Measurements from ENCODE around the gene CRB1. TPM values are rescaled to one million over a fixed set of nuclear protein-coding genes. Genes with fewer than 3 reads are reported as not detected.

The CRB1 gene
- total RNA-seq, 1 experiment from 2014 or later, result not detected

DNA sequence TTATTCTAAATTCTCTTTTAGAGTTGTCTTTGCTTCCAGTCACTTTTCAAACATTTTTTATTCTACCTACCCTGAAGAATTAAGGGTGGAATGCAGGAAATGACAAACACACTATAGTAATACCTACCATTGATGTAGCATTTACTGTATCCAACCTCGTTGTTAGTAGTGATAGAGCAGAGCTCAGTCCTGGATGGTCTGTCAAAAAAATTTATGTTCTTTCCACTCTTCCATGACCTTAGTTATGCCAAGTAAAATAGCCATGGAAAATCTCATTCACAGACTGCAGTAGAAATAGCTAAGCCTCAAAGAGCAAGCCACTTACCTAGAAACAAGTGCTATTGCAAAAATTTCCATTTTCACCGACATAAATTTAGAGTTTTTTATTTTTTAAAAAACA, 74.6 kb downstream of the CRB1 start:
- Histone ChIP-seq H3K4me3 (ENCODE audit: low read depth in 2 of 2, low read length in 2 of 2) (no peak overlapping the region), H3K9me3 (ENCODE audit: control insufficient read depth, insufficient read depth, low read depth, low read length) (no peaks in the 10 kb centered on the region), H3K36me3 (ENCODE audit: control insufficient read depth, insufficient read depth, low read length) (no peaks in the 10 kb centered on the region), H3K27ac (ENCODE audit: low read length) (no peak overlapping the region), H3K4me1 (ENCODE audit: control insufficient read depth, insufficient read depth, low read length) (no peaks in the 10 kb centered on the region), H3K27me3 (ENCODE audit: control insufficient read depth, insufficient read depth, low read length) (no peaks in the 10 kb centered on the region)
- no peak for TF ChIP-seq SIN3A (IDR thresholded peaks at IDR 0.05; ENCODE audit: borderline replicate concordance, insufficient read depth, low read depth, low read length)
- TF ChIP-seq, protein P1, sequence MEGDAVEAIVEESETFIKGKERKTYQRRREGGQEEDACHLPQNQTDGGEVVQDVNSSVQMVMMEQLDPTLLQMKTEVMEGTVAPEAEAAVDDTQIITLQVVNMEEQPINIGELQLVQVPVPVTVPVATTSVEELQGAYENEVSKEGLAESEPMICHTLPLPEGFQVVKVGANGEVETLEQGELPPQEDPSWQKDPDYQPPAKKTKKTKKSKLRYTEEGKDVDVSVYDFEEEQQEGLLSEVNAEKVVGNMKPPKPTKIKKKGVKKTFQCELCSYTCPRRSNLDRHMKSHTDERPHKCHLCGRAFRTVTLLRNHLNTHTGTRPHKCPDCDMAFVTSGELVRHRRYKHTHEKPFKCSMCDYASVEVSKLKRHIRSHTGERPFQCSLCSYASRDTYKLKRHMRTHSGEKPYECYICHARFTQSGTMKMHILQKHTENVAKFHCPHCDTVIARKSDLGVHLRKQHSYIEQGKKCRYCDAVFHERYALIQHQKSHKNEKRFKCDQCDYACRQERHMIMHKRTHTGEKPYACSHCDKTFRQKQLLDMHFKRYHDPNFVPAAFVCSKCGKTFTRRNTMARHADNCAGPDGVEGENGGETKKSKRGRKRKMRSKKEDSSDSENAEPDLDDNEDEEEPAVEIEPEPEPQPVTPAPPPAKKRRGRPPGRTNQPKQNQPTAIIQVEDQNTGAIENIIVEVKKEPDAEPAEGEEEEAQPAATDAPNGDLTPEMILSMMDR (IDR thresholded peaks at IDR 0.05), result no peak
- TF ChIP-seq, protein P2, sequence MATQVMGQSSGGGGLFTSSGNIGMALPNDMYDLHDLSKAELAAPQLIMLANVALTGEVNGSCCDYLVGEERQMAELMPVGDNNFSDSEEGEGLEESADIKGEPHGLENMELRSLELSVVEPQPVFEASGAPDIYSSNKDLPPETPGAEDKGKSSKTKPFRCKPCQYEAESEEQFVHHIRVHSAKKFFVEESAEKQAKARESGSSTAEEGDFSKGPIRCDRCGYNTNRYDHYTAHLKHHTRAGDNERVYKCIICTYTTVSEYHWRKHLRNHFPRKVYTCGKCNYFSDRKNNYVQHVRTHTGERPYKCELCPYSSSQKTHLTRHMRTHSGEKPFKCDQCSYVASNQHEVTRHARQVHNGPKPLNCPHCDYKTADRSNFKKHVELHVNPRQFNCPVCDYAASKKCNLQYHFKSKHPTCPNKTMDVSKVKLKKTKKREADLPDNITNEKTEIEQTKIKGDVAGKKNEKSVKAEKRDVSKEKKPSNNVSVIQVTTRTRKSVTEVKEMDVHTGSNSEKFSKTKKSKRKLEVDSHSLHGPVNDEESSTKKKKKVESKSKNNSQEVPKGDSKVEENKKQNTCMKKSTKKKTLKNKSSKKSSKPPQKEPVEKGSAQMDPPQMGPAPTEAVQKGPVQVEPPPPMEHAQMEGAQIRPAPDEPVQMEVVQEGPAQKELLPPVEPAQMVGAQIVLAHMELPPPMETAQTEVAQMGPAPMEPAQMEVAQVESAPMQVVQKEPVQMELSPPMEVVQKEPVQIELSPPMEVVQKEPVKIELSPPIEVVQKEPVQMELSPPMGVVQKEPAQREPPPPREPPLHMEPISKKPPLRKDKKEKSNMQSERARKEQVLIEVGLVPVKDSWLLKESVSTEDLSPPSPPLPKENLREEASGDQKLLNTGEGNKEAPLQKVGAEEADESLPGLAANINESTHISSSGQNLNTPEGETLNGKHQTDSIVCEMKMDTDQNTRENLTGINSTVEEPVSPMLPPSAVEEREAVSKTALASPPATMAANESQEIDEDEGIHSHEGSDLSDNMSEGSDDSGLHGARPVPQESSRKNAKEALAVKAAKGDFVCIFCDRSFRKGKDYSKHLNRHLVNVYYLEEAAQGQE (IDR thresholded peaks at IDR 0.05; ENCODE audit: insufficient read depth in 1 of 2, low read depth in 2 of 2, low read length in 1 of 2), result no peak
- no peak for TF ChIP-seq TCF7L2 (IDR thresholded peaks at IDR 0.05; ENCODE audit: low read depth, low read length)
- TF ChIP-seq POLR2AphosphoS5 (IDR thresholded peaks at IDR 0.05; ENCODE audit: low read depth, low read length), result no peak
- no TSS peak for BruUV-seq (replicated peaks)
- DNase-seq (ENCODE audit: low read depth, low spot score) (no peak), ATAC-seq (no peak)
- CTCF ChIA-PET, result no interaction called here
- intact Hi-C loops (cut with micrococcal nuclease; ENCODE audit: unreplicated experiment), result no loop called here
- POLR2A ChIA-PET, result no interaction called here
- in situ Hi-C loops (cut with HindIII; ENCODE audit: low pct_unique_long_range_greater_than_20kb, low sequenced_read_pairs), result no loop called here

DNA sequence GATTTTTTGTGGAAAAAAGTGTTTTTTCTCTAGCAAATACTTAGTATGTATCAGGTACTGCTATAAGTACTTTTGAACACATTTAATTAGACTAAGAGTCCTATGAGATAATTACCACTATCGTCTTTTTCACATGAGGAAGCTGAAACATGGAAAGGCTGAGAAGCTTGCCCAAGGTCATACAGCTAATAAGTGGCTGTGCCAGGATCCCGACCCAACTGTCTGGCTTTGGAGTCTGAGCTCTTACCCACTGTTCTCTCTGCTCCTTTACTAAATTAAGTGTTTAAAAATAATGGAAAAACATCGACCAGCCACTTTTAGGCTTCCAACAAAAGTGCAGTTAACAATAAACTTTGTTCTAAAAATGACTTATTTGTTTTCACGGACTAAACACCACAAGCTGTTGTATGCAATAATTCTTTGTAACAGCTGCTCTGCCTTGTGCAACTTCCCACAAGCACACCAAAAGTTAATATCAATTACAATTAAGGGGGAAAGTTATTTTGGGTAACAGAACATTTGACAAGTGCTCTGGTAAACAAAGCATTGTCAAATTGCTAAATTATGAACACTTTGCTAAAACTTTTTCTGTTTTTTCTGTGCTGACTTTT, 75.7 kb downstream of the CRB1 start:
- H3K4me1 ChIP-seq (ENCODE audit: control insufficient read depth, insufficient read depth, low read length), result no peaks in the 10 kb centered on the region
- no TSS peak for BruUV-seq (replicated peaks)
- no peaks in the 10 kb centered on the region for H3K9me3 ChIP-seq (ENCODE audit: control insufficient read depth, insufficient read depth, low read depth, low read length)
- H3K4me3 ChIP-seq (ENCODE audit: low read depth in 2 of 2, low read length in 2 of 2), result no peak overlapping the region
- CTCF ChIA-PET, result interaction anchor here (0.6 kb wide), 1 partner anchor 46 kb away, joined by 3 read pairs; no protein-coding TSS in a partner anchor
- intact Hi-C loops (cut with micrococcal nuclease; ENCODE audit: unreplicated experiment), result no loop called here
- H3K36me3 ChIP-seq (ENCODE audit: control insufficient read depth, insufficient read depth, low read length), result no peaks in the 10 kb centered on the region
- in situ Hi-C loops (cut with HindIII; ENCODE audit: low pct_unique_long_range_greater_than_20kb, low sequenced_read_pairs), result no loop called here
- no peak overlapping the region for H3K27ac ChIP-seq (ENCODE audit: low read length)
- DNase-seq (ENCODE audit: low read depth, low spot score), result no peak
- no peak for ATAC-seq
- TF ChIP-seq SIN3A (IDR thresholded peaks at IDR 0.05; ENCODE audit: borderline replicate concordance, insufficient read depth, low read depth, low read length) (no peak), TCF7L2 (IDR thresholded peaks at IDR 0.05; ENCODE audit: low read depth, low read length) (no peak), POLR2AphosphoS5 (IDR thresholded peaks at IDR 0.05; ENCODE audit: low read depth, low read length) (no peak)
- TF ChIP-seq, protein P1 (IDR thresholded peaks at IDR 0.05), result no peak
- TF ChIP-seq, protein P2 (IDR thresholded peaks at IDR 0.05; ENCODE audit: insufficient read depth in 1 of 2, low read depth in 2 of 2, low read length in 1 of 2), result no peak
- POLR2A ChIA-PET, result no interaction called here
- no peaks in the 10 kb centered on the region for H3K27me3 ChIP-seq (ENCODE audit: control insufficient read depth, insufficient read depth, low read length)

Measured in Panc1 (cell line).